Lower leg skin (tissue), 3 donors: Measurements from ENCODE around the gene CFAP20DC.

ENCODE experiments used
- POLR2A ChIP-seq, 2 donors: fragments of 450-650 bp; IDR thresholded peaks; one replicate each; pipeline ENCODE4 v1.6.1; 2016 to 2017; ENCODE audit warnings: antibody characterized with exemption in 2 of 2, mild to moderate bottlenecking in 1 of 2, moderate library complexity in 1 of 2
- TF ChIP-seq, protein P1 (sequence below), 3 donors: fragments of 450-650 bp; IDR thresholded peaks; one replicate each; pipeline ENCODE4 v1.5.1; 2016; ENCODE audit warnings: antibody characterized with exemption in 3 of 3, mild to moderate bottlenecking in 3 of 3, moderate library complexity in 2 of 3

DNA sequence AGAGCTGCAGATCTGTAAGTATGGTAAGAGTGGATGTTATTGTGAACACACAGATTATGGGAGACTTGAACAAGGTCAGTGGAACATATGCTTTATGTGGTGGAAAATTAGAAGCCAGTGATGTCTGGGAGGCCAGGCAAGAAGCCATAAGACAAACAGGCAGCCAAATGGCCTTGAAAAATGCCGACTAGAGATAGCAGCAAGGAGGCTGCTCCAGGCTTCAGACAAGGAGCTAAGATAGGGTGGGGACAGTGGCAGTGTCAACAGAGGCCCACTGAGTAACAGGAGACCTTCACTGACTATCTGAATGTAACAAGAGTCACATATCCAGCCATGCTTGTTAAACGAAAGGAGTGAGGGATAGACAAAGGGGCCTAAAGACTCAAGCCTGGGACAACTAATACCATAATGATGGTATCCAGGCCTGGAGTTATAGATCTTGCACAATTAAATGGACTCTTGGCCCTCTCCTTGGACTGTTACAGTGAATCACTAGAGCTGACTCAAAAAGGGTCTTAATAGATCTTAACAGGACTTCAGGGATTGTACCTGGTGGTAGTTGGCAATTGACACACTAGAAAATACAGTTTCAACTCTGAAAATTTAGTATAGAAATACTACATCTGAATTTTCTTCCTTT, 50.6 kb downstream of the CFAP20DC start:
- no peak for TF ChIP-seq POLR2A (IDR thresholded peaks at IDR 0.05)
- TF ChIP-seq, protein P1, sequence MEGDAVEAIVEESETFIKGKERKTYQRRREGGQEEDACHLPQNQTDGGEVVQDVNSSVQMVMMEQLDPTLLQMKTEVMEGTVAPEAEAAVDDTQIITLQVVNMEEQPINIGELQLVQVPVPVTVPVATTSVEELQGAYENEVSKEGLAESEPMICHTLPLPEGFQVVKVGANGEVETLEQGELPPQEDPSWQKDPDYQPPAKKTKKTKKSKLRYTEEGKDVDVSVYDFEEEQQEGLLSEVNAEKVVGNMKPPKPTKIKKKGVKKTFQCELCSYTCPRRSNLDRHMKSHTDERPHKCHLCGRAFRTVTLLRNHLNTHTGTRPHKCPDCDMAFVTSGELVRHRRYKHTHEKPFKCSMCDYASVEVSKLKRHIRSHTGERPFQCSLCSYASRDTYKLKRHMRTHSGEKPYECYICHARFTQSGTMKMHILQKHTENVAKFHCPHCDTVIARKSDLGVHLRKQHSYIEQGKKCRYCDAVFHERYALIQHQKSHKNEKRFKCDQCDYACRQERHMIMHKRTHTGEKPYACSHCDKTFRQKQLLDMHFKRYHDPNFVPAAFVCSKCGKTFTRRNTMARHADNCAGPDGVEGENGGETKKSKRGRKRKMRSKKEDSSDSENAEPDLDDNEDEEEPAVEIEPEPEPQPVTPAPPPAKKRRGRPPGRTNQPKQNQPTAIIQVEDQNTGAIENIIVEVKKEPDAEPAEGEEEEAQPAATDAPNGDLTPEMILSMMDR (IDR thresholded peaks at IDR 0.05): no peak
